ENCODE data around the gene UGCG.
"Not testable (repeated sequence)": the region's sequence is repeated elsewhere in the genome, so short reads cannot be mapped to it uniquely, and the experiment has no call there.

Gene UGCG

DNA sequence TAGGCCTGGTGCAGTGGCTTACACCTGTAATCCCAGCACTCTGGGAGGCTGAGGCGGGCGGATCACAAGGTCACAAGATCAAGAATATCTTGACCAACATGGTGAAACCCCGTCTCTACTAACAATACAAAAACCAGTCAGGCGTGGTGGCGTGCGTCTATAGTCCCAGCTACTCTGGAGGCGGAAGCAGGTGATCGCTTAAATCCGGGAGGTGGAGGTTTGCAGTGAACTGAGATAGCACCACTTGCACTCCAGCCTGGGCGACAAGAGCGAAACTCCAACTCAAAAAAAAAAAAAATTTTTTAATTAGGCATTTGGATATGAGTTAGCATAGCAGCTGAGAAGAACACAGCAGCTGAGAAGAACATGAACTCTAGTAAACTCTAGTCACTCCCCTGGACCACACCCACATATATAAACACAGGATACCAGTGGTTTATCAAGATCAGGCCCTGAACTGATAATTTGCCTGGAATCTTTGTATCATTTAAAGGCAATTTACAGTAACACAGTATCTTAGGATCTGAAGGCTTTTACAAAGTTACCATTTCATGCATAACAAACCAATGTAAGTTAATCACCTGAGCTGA lies 4.6 kb upstream of the UGCG start:
- DNase-seq: peak in 3 of 6 experiments; percentile 64 to 73 (median 65)

DNA sequence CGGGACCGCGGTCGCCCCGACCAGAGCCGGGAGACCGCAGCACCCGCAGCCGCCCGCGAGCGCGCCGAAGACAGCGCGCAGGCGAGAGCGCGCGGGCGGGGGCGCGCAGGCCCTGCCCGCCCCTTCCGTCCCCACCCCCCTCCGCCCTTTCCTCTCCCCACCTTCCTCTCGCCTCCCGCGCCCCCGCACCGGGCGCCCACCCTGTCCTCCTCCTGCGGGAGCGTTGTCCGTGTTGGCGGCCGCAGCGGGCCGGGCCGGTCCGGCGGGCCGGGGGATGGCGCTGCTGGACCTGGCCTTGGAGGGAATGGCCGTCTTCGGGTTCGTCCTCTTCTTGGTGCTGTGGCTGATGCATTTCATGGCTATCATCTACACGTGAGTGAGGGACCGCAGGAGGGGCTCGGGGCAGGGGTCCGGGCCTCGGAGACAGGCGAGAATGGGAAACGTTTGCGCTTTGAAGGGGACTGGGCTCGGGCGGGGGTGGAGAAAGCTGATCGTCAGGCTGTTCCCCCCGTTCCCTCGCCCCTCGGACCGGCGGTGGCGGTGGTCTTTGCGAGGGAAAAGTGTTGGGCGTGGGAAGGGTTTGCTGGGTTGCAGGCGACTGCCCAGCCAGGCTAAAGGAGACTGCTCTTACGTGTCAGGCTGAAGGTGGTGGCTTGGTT lies 457 bp downstream of the UGCG start:
- DNase-seq: peak in 5 of 6 experiments; percentile 65 to 90 (median 80)

DNA sequence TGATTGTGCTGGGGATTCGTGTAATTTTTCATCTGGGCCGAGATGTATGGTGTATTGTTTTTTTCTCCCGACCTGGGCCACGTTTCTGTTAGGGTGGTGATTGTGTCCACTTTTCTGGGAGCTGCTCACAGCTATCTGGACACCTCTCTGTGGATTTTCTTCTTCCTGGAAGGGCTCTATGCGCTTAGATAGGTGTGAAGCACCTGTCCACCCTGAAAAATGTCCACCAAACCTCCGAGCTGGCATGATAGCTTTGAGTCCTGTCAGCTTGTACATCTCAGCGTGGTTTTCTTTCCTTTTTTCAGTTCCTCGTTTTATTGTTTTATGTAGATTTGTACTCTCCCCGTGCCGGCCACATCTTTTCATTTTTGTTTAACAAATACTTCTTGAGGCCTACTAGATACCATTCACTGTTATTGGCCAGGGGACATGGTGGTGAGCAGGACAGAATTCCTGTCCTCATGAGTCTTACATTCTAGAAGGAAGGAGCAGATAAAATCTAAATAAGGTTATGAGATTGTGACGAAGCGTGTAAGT lies 1.1 kb downstream of the UGCG start:
- peak in 2 of 6 experiments; percentile 40 to 49 for DNase-seq

DNA sequence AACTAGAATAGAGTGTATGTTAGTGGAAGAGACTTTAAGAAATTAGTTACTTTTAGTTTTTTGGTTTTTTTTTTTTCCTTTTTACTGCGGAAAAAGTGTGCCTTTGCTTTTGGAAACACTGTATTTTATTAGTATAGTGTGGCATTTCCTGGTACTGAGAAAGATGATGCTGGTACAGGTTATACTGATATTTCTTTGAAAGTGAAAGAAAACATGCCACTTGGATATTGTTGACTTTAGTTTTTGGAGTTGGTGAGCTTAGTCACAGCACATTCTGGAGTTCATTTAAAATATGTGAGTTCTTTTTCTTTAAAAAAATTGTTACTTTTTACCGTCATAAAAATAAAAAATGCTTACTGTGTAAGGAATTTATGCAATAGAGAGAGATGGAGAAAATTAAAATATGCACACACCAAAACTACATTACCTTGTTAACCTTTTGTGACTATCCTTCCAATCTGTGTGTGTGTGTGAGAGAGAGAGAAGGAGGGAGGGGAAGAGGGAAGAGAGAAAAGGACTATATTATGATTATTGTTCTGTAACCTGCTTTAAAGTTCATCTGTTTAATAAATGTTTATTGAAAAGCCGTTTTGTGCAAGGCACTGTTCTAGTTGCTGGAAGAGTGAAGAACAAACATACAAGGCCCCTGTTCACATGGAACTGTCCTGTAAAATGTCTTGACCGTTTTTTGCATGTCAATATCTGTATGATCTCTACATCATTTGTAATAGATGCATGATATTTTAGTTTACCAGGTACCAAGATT lies 1.9 kb downstream of the UGCG start:
- DNase-seq: peak in 1 of 6 experiments; percentile 16

DNA sequence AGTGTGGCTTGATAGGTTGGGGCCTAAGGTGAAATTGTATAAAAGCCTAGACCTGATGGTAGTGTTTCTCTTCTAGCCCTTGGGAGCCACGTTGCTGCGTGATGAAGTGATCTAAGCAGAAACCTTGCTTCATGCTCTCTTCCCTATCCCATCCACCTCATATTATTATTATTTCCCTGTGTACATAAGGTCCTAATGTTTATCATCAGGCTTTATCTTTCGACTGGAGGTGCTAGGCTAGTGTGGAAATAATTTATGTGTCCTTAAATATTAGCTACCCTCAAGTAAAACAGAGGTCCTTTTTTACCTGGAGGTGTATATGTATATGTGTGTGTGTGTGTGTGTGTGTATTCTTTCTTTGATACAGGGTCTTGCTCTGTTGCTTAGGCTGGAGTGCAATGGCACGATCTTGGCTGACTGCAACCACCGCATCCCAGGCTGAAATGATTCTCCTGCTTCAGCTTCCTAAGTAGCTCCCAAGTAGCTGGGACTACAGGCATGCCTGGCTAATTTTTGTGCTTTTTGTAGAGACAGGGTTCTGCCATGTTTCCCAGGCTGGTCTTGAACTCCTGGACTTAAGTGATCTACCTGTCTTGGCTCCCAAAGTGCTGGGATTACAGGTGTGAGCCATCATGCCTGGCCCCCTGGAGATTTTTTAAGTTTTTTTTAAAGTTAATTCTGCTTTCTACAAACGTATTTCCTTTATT lies 3.7 kb downstream of the UGCG start:
- DNase-seq: no peak

DNA sequence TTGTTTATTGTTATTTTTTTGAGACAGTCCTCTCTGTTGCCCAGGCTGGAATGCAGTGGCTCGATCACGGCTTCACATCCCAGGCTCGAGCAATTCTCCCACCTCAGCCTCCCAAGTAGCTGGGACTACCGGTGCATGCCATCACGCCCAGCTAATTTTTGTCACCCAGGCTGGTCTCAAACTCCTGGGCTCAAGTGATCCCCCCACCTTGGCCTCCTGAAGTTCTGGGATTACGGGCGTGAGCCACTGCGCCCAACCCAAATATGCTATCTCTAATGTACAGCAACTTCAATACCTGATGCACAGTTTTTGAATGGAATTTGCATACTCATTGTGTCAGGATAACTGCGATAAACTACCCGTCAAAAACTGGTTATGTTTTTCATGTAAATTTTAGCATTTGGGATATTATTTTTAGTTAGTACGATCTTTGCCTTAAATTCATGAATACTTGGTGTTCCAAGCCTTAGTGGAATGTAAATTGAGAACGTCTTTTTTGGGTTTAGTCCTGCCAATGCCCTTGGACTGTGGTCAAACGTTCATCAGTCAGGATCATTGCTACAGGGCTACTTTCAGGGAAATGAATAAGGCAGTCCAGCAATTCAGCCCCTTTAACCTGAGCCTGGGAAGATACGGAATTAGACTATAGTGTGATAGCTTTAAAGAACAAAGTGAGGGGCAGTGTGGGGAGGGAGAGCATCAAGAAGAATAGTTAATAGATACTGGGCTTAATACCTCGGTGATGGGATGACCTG lies 4.4 kb downstream of the UGCG start:
- DNase-seq: no peak

DNA sequence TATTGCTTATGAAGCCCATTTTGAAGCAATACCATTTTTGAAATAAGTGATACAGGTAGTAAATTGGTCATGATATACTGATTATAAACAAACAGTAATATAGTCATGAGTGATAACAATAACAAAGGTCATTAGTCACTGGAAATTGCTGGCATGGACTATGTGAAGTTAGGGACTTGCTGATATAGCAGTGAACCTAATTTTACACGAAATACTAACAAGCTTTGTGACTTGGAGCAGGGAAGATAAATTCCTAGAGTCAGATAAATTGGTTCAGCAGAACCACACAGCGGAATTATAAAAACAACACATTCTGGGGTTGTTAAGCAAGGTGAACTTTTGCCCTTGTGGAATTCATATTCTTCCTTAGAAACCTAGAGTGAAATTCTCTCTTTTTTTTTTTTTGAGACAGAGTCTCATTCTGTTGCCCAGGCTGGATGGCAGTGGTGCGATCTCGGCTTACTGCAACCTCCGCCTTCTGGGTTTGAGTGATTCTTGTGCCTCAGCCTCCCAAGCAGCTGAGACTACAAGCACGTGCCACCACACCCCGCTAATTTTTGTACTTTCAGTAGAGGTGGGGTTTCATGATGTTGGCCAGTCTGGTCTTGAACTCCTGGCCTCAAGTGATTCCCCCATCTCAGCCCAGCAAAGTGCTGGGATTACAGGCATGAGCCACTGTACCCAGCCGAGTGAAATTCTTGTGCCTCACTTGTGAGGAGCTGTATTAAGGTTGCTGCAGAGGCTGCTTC lies 6.0 kb downstream of the UGCG start:
- no peak for DNase-seq

DNA sequence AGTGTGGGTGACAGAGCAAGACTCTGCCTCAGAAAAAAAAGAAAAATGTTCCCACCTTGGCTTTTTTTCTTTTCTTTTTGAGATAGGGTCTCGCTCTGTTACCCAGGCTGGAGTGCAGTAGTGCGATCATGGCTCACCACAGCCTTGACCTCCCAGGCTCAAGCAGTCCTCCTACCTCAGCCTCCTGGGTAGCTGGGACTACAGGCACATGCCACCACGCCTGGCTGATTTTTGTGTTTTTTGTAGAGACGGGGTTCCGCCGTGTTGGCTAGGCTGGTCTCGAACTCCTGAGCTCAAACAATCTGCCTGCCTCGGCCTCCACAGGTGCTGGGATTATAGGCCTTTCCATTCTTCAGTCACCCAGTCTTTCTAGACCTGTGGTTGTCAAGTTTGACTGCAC lies 6.9 kb downstream of the UGCG start:
- DNase-seq: not testable (repeated sequence)

DNA sequence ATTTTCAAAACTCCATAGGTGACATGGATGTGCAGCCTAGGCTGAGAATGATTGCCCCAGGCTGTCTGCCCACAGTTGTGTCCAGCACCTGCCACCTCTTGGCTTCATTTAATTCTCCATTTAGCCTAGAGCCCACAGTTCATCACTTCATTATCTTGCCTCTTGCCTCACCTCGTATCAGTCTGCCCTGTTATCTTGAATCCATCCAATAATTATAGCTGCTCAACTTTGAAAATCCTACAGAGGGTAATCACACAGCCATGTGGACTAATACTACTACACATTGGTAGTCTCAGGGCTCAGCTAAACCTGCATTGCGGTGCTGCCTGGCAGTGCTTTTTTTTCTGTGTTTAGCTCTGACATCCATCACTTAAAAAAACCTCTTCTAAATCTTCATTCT lies 7.4 kb downstream of the UGCG start:
- no peak for DNase-seq

DNA sequence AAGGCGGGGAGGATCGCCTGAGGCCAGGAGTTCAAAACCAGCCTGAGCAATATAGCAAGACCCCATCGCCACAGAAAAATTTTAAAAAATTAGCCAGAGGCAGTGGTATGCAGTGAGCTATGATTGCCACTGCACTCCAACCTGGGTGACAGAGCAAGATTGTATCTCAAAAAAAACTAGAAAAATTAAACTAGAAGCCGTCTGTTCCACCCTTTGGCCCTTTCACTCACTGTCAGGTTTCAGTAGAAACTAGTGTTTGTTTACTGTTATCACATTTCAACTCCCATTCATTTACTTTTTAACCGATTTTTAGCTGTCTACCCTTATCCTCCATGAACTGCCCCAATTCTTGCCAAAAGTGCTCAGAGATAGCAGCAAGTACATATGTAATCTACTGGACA lies 8.3 kb downstream of the UGCG start:
- DNase-seq: no peak

DNA sequence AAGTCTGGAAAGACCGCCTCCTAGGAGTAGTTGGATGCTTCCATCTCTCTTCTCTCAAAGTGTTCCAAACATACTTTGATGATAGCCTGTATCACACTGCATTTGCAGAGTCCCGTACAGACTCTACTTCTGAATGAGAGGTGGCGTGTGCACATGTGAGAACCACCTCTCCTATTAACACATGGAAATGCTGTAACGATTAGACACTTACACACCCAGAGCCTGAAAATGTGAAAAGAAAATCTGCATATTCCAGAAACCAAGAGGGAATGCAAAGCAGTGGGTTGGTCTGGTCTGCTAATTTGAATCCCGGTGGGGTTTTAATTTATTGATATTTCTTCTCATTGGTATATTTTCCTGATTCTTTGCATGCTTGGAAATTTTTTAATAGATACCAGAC lies 10.5 kb downstream of the UGCG start:
- DNase-seq: no peak

DNA sequence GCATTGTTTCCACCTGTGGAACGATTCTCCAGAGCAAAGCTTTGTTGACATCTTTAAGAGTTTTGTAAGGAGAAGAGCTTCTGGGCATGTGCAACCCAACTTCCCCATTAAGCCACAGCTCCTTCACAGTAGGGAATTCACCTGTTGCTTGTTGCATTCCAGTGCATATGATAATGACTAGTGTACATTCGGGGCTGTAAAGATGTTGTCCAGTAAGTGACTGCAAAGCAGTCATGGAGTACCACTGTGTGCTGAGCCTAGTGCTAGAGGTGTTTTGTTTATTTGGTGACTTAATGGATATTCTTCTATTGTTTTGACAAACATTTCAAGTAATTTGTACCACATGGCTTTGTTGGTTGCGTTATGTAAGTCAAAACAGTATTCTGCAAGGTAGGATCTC lies 12.8 kb downstream of the UGCG start:
- no peak for DNase-seq

DNA sequence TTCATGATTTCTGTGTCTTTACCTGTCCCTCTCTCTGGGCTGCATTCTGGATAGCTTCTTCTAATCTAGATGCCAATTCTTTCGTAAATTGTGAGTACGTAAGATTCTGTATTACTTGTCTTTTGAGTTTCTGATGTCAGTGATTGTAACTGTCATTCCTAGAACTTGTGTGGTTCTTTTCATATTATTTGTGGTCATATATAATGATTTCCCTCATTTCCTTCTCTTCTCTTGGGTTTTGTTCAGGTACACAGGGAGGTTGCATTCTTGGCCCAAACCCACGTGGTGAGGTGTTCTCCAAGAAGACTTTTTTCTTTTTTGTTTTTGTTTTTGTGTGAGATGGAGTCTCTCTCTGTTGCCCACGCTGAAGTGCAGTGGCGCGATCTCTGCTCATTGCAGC lies 13.8 kb downstream of the UGCG start:
- DNase-seq: no peak

DNA sequence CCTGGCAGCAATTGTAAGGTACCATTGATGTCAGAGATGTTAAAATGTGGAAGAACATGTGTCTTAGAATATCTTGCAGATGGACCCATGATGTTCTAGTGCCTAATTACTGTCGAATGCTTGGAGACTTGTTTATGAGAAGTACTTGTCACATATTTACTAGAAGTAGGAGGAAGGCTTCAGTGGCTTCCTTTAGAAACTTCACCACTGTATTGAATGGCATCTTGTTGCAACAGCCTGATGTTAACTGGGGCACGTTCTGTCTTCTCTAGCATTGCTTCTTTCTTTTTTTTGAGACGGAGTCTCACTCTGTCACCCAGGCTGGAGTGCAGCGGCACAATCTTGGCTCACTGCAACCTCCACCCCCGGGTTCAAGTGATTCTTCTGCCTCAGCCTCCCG lies 16.5 kb downstream of the UGCG start:
- no peak for DNase-seq

DNA sequence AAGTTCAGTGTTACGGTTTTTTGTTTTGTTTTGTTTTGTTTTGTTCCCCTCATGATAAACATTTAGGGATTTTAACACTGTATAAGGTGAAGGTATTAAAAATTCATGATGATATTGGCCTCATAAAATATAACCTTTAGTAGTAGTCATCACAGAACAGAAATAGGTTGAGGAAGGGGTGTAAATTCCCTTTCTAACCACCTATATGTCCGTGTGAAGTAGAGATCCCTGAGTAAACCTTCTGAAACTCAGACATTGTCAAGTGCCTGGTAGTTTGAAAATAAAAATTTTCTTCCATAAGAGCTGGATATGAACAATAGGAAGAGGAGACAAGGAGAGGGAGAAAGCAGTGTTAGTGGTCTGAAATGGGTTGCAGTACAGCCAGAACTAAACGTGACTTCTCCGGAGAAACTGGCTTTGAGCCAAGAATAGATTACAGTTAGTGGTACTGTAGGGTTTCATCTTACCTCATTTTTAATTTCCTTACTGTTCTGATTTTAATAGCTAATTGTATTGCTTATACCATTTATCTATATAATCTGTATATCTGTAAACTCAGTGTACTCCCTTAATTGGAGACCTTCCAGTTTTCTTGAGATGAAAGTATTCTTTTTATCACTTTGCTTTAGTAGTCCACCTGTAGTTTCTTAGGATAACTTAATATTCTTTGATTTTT lies 18.3 kb downstream of the UGCG start:
- peak in 2 of 6 experiments; percentile 16 to 25 for DNase-seq

DNA sequence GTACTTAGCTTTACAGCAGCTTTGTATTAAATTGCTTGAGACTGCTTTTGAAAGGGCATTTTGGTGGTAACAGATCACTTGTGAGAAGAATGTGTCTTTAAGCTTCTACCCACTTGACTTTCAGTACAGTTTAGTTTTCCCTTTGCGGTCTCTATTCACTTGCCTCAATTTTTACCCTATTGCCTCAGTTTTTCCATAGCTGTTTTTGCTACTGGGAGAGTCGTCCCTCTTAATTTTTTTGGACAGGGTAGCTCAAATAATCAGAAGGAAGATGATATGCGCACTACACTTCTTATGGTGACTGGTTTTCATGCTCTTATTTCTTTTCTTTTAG lies 18.8 kb downstream of the UGCG start:
- no peak for DNase-seq

DNA sequence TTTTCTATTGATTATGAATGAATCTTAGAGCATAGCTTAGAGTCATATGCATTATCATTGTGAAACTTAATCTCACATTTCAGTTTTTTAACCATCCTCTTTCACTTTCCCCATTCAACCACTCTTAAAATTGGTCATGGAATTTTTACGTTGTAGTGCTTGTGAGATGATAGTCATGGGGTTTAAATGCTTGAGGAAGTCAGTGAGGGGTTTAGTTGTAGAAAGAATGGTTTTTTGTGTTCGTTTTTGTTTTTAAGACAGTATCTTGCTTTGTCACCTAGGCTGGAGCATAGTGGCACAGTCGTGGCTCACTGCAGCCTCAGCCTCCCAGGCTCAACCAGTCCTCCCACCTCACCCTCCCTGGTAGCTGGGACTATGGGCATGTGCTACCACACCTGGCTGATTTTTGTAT lies 19.6 kb downstream of the UGCG start:
- no peak for DNase-seq

DNA sequence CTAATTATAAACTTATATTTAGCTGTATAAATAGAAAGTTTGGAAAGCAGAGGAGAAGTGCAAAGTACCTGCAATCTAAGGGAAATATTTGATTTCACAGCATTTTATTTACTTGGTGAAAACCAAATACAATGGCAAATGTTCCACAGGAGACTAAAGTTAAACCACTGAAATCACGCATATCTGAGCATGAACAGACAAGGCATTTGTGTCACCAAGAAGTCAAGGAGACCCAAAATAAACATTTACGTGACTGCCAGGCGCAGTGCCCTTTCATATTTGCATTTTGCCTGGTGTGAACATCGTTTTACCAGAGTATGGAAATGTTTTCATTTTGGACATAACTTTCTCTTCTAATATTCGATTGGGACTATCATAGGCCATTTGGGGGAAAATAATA lies 20.6 kb downstream of the UGCG start:
- DNase-seq: no peak

DNA sequence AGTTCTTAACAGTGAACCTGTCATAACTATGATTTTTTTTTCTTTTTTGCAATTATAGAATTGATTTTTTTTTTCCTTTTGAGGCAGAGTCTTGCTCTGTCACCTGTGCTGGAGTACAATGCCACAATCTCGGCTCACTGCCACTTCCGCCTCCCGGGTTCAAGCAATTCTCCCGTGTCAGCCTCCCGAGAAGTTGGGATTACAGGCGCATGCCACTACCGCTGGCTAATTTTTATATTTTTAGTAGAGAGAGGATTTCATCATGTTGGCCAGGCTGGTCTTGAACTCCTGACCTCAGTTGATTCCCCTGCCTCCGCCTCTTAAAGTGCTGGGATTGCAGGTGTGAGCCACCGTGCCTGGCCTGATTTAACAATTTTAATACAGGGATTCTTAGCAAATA lies 21.4 kb downstream of the UGCG start:
- DNase-seq: no peak

DNA sequence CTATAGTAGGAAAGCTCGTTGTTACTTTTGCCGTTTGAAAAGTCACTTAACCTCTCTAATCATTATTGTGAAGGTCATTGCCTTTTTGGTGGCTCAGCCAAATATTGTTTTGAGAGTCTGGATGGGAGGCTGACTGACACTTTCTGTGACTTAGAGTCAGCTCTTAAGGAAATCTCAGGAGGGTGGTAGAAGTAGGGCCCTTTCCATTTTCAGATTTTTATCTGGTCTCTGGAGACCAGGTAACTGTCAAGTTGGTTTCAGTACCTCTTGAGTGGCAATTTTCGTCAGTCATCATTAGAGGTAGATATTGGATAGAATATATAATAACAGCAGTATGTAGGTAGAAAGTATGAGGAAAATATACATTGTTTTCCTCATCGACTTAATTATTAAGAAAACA lies 23.3 kb downstream of the UGCG start:
- DNase-seq: no peak

DNA sequence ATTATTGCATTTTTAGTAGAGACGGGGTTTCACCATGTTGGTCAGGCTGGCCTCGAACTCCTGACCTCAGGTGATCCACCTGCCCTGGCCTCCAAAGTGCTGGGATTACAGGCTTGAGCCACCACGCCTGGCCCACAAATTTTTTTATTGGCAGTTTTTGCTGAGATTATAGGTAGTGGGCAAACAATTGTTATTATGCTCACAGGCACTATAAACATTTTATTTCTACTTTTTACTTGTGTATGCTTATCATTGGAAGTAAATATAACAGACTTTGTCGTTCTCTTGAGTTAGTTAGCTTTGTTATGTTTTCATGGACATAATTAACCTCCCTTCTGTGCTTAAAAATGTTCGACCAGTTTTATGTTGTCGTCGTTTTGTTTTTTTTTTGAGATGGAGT lies 23.9 kb downstream of the UGCG start:
- DNase-seq: no peak

All from stimulated activated naive CD4-positive, alpha-beta T cell (primary cell).